DOHH2 (cell line): Measurements from ENCODE around the gene ING4.

Experiments used
- H3F3A ChIP-seq: fragments of 200-600 bp; sonication (generic), shearing (Covaris generic); 2 replicates; pipeline ENCODE4 v1.6.0; 2016; ENCODE audit warnings: antibody characterized with exemption, mild to moderate bottlenecking; ENCODE audit not compliant: control insufficient read depth, insufficient read depth
- H3K27ac ChIP-seq: fragments of 200-600 bp; sonication (generic); 2 replicates; pipeline ENCODE4 v1.5.1; 2014; ENCODE audit warnings: low read depth, mild to moderate bottlenecking, low read length, moderate library complexity
- H3K27me3 ChIP-seq: fragments of 200-600 bp; sonication (generic); 2 replicates; pipeline ENCODE4 v1.6.1; 2014; ENCODE audit warnings: mild to moderate bottlenecking, low read length, mixed read lengths; ENCODE audit not compliant: control insufficient read depth
- H3K36me3 ChIP-seq: fragments of 200-600 bp; sonication (generic); 2 replicates; pipeline ENCODE4 v1.6.1; 2014; ENCODE audit warnings: mild to moderate bottlenecking, low read length, moderate library complexity, mixed read lengths; ENCODE audit not compliant: control insufficient read depth
- H3K4me1 ChIP-seq: fragments of 200-600 bp; sonication (generic); 2 replicates; pipeline ENCODE4 v1.6.1; 2014; ENCODE audit warnings: mild to moderate bottlenecking, low read length, mixed read lengths; ENCODE audit not compliant: control insufficient read depth
- H3K4me2 ChIP-seq: fragments of 200-600 bp; sonication (generic); 2 replicates; pipeline ENCODE4 v1.6.0; 2014; ENCODE audit warnings: mild to moderate bottlenecking, low read length, moderate library complexity
- H3K4me3 ChIP-seq: fragments of 200-600 bp; sonication (generic); 2 replicates; pipeline ENCODE4 v1.5.1; 2014; ENCODE audit warnings: mild to moderate bottlenecking, low read length, mixed read lengths
- H3K79me2 ChIP-seq: fragments of 200-600 bp; sonication (generic); 2 replicates; pipeline ENCODE4 v1.6.1; 2014; ENCODE audit warnings: mild to moderate bottlenecking, low read length, mixed read lengths; ENCODE audit not compliant: control insufficient read depth
- H3K9me2 ChIP-seq: fragments of 200-600 bp; sonication (generic); replicated peaks from 2 replicates; pipeline ENCODE4 v1.6.1; 2014; ENCODE audit warnings: mild to moderate bottlenecking, low read length, mixed read lengths; ENCODE audit not compliant: control insufficient read depth
- H3K9me3 ChIP-seq: fragments of 200-600 bp; sonication (generic); 2 replicates; pipeline ENCODE4 v1.6.1; 2014; ENCODE audit warnings: antibody characterized with exemption, low read length, mixed read lengths; ENCODE audit not compliant: control insufficient read depth, insufficient read depth
- H4K20me1 ChIP-seq: fragments of 200-600 bp; sonication (generic); 2 replicates; pipeline ENCODE4 v1.6.0; 2014; ENCODE audit warnings: low read depth, mild to moderate bottlenecking, antibody characterized with exemption, low read length, moderate library complexity; ENCODE audit not compliant: control insufficient read depth, insufficient read depth
- EZH2phosphoT487 ChIP-seq: fragments of 200-600 bp; sonication (generic); IDR thresholded peaks from 2 replicates; pipeline ENCODE4 v1.6.1; 2017; ENCODE audit warnings: borderline replicate concordance, mild to moderate bottlenecking, antibody characterized with exemption, low read length, moderate library complexity, mixed read lengths
- TF ChIP-seq, protein P1 (sequence below): fragments of 200-600 bp; sonication (generic); IDR thresholded peaks from one replicate; pipeline ENCODE4 v1.5.1; 2014; ENCODE audit warnings: antibody characterized with exemption, mild to moderate bottlenecking, low read depth, low read length; ENCODE audit not compliant: poor library complexity, severe bottlenecking

ING4 gene

GRCh38 chr12:6615802-6616201 lies 47.1 kb downstream of the ING4 start:
- Histone ChIP-seq H3K79me2 (peaks cover 3% of the 10 kb centered on the region; the same call in 1 of the 2 replicates), H3K9me3 (no peaks in the 10 kb centered on the region), H3K36me3 (peaks cover 23% of the 10 kb centered on the region), H3K9me2 (no peaks in the 10 kb centered on the region), H3K27me3 (no peaks in the 10 kb centered on the region), H3K4me3 (no peak overlapping the region), H3F3A (peaks cover 45% of the 10 kb centered on the region), H3K4me2 (no peak overlapping the region), H3K4me1 (peaks cover 42% of the 10 kb centered on the region), H4K20me1 (no peaks in the 10 kb centered on the region), H3K27ac (no peak overlapping the region)
- TF ChIP-seq, protein P1, sequence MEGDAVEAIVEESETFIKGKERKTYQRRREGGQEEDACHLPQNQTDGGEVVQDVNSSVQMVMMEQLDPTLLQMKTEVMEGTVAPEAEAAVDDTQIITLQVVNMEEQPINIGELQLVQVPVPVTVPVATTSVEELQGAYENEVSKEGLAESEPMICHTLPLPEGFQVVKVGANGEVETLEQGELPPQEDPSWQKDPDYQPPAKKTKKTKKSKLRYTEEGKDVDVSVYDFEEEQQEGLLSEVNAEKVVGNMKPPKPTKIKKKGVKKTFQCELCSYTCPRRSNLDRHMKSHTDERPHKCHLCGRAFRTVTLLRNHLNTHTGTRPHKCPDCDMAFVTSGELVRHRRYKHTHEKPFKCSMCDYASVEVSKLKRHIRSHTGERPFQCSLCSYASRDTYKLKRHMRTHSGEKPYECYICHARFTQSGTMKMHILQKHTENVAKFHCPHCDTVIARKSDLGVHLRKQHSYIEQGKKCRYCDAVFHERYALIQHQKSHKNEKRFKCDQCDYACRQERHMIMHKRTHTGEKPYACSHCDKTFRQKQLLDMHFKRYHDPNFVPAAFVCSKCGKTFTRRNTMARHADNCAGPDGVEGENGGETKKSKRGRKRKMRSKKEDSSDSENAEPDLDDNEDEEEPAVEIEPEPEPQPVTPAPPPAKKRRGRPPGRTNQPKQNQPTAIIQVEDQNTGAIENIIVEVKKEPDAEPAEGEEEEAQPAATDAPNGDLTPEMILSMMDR, result no peak
- TF ChIP-seq EZH2phosphoT487, result no peak

- H3K4me2 ChIP-seq, result no peak overlapping the region
- no peaks in the 10 kb centered on the region for H3K9me3 ChIP-seq
- peaks cover 42% of the 10 kb centered on the region for H3K4me1 ChIP-seq
- H4K20me1 ChIP-seq, result no peaks in the 10 kb centered on the region
- no peak overlapping the region for H3K4me3 ChIP-seq
- 0 out of 2 replicates have a peak overlapping the region, but pooled peaks have one; percentile 16 for H3K27ac ChIP-seq
- H3F3A ChIP-seq, result peaks cover 50% of the 10 kb centered on the region
- H3K27me3 ChIP-seq, result no peaks in the 10 kb centered on the region
- H3K79me2 ChIP-seq, result no peaks in the 10 kb centered on the region
- H3K36me3 ChIP-seq, result peaks cover 11% of the 10 kb centered on the region
- TF ChIP-seq EZH2phosphoT487, result no peak
- TF ChIP-seq, protein P1, result no peak
- H3K9me2 ChIP-seq, result no peaks in the 10 kb centered on the region
These were observed 48.3 kb downstream of the ING4 start for GRCh38 chr12:6614513-6615172.

GRCh38 chr12:6613776-6614512 lies 49.0 kb downstream of the ING4 start:
- Histone ChIP-seq H3K9me3 (no peaks in the 10 kb centered on the region), H3K9me2 (no peaks in the 10 kb centered on the region), H3K4me1 (peaks cover 42% of the 10 kb centered on the region), H3K27ac (0 out of 2 replicates have a peak overlapping the region, but pooled peaks have one; percentile 16), H3F3A (peaks cover 54% of the 10 kb centered on the region), H3K36me3 (peaks cover 6% of the 10 kb centered on the region; the same call in 1 of the 2 replicates), H3K4me2 (no peak overlapping the region), H3K4me3 (no peak overlapping the region), H3K79me2 (no peaks in the 10 kb centered on the region), H4K20me1 (no peaks in the 10 kb centered on the region), H3K27me3 (no peaks in the 10 kb centered on the region)
- TF ChIP-seq, protein P1, result peak; percentile 36
- TF ChIP-seq EZH2phosphoT487, result no peak
